SJSA1 (cell line): ENCODE data around the gene NLRP4. TPM values are rescaled to one million over a fixed set of nuclear protein-coding genes. Genes with fewer than 3 reads are reported as not detected.

Experiments
- DNase-seq, 2 experiments: peaks; one replicate each; pipeline ENCODE4 v3.0.0-alpha.2; 2015 to 2020; ENCODE audit warnings: low spot score in 2 of 2, low read depth in 1 of 2
- H3K27ac ChIP-seq: fragments of 250-450 bp; sonication (Bioruptor Pico); 2 replicates; pipeline ENCODE4 v1.5.1; 2020; ENCODE audit warnings: mild to moderate bottlenecking, moderate library complexity
- H3K27me3 ChIP-seq: fragments of 250-450 bp; sonication (Bioruptor Pico); replicated peaks from 2 replicates; pipeline ENCODE4 v1.5.1; 2020; ENCODE audit warnings: mild to moderate bottlenecking, moderate library complexity
- H3K36me3 ChIP-seq: fragments of 250-450 bp; sonication (Bioruptor Pico); 2 replicates; pipeline ENCODE4 v1.5.1; 2020; ENCODE audit warnings: mild to moderate bottlenecking
- H3K4me1 ChIP-seq: fragments of 250-450 bp; sonication (Bioruptor Pico); replicated peaks from 2 replicates; pipeline ENCODE4 v1.6.1; 2021; ENCODE audit warnings: mild to moderate bottlenecking
- H3K4me3 ChIP-seq: fragments of 250-450 bp; sonication (Bioruptor Pico); 2 replicates; pipeline ENCODE4 v1.5.1; 2020; ENCODE audit warnings: mild to moderate bottlenecking
- H3K9me3 ChIP-seq: fragments of 250-450 bp; sonication (Bioruptor Pico); replicated peaks from 2 replicates; pipeline ENCODE4 v1.5.1; 2020; ENCODE audit warnings: mild to moderate bottlenecking
- total RNA-seq: library from RNA; depleted of rRNA; stranded (reverse); fragments of >200 nt; shearing (Covaris generic); gene quantifications from 2 replicates; pipeline ENCODE4 v1.2.3, GENCODE V29; 2014; rRNA removed

NLRP4 gene
- total RNA-seq, result not detected in 2 replicates

GRCh38 chr19:55836340-55836739 lies at the start of gene NLRP4:
Gene NLRP4, plus strand, starts transcription at chr19:55836540. Its CDS starts 15,541 bp downstream, at chr19:55852081.
- H3K9me3 ChIP-seq, result no peaks in the 10 kb centered on the region
- no peaks in the 10 kb centered on the region for H3K27me3 ChIP-seq
- H3K4me1 ChIP-seq, result no peaks in the 10 kb centered on the region
- H3K36me3 ChIP-seq, result no peaks in the 10 kb centered on the region
- H3K27ac ChIP-seq, result no peak within 1 kb of the TSS
- no peak for DNase-seq
- no peak within 1 kb of the TSS for H3K4me3 ChIP-seq

GRCh38 chr19:55795021-55795420 lies 41.3 kb upstream of the NLRP4 start:
- DNase-seq, result no peak
- H3K36me3 ChIP-seq, result no peaks in the 10 kb centered on the region
- H3K4me3 ChIP-seq, result no peak overlapping the region
- no peaks in the 10 kb centered on the region for H3K9me3 ChIP-seq
- no peak overlapping the region for H3K27ac ChIP-seq
- no peaks in the 10 kb centered on the region for H3K4me1 ChIP-seq
- H3K27me3 ChIP-seq, result no peaks in the 10 kb centered on the region

- Histone ChIP-seq H3K4me3 (no peak overlapping the region), H3K4me1 (no peaks in the 10 kb centered on the region), H3K27me3 (no peaks in the 10 kb centered on the region), H3K36me3 (no peaks in the 10 kb centered on the region), H3K27ac (no peak overlapping the region), H3K9me3 (no peaks in the 10 kb centered on the region; the same call in 1 of the 2 replicates)
- DNase-seq, result no peak
Measured at GRCh38 chr19:55801416-55801815, 34.9 kb upstream of the NLRP4 start.

- Histone ChIP-seq H3K36me3 (no peaks in the 10 kb centered on the region), H3K4me1 (no peaks in the 10 kb centered on the region), H3K9me3 (no peaks in the 10 kb centered on the region; the same call in 1 of the 2 replicates), H3K27me3 (no peaks in the 10 kb centered on the region), H3K4me3 (no peak overlapping the region), H3K27ac (no peak overlapping the region)
- no peak for DNase-seq
Measured at GRCh38 chr19:55802281-55802680, 34.1 kb upstream of the NLRP4 start.

- no peak overlapping the region for H3K27ac ChIP-seq
- no peaks in the 10 kb centered on the region for H3K27me3 ChIP-seq
- no peaks in the 10 kb centered on the region for H3K4me1 ChIP-seq
- peak; percentile 15 to 56 for DNase-seq
- no peak overlapping the region for H3K4me3 ChIP-seq
- no peaks in the 10 kb centered on the region; the same call in 1 of the 2 replicates for H3K9me3 ChIP-seq
- no peaks in the 10 kb centered on the region for H3K36me3 ChIP-seq
Measured at GRCh38 chr19:55809381-55810058, 26.8 kb upstream of the NLRP4 start.

- DNase-seq, result no peak
- H3K4me3 ChIP-seq, result no peak overlapping the region
- H3K36me3 ChIP-seq, result no peaks in the 10 kb centered on the region
Measured at GRCh38 chr19:55811340-55811739, 25.0 kb upstream of the NLRP4 start.

GRCh38 chr19:55812449-55812848 lies 23.9 kb upstream of the NLRP4 start:
- no peak for DNase-seq
- H3K27ac ChIP-seq, result no peak overlapping the region
- H3K27me3 ChIP-seq, result no peaks in the 10 kb centered on the region
- no peaks in the 10 kb centered on the region for H3K36me3 ChIP-seq
- H3K9me3 ChIP-seq, result no peaks in the 10 kb centered on the region; the same call in 1 of the 2 replicates
- H3K4me1 ChIP-seq, result no peaks in the 10 kb centered on the region
- no peak overlapping the region for H3K4me3 ChIP-seq

More at GRCh38 chr19:55811340-55811739, 25.0 kb upstream of the NLRP4 start:
- H3K9me3 ChIP-seq, result no peaks in the 10 kb centered on the region; the same call in 1 of the 2 replicates
- H3K27me3 ChIP-seq, result no peaks in the 10 kb centered on the region
- H3K4me1 ChIP-seq, result no peaks in the 10 kb centered on the region
- H3K27ac ChIP-seq, result no peak overlapping the region

GRCh38 chr19:55813906-55814305 lies 22.4 kb upstream of the NLRP4 start:
- H3K4me3 ChIP-seq, result no peak overlapping the region
- DNase-seq, result no peak
- no peaks in the 10 kb centered on the region for H3K27me3 ChIP-seq
- H3K4me1 ChIP-seq, result no peaks in the 10 kb centered on the region
- H3K27ac ChIP-seq, result no peak overlapping the region
- no peaks in the 10 kb centered on the region; the same call in 1 of the 2 replicates for H3K9me3 ChIP-seq
- H3K36me3 ChIP-seq, result no peaks in the 10 kb centered on the region

GRCh38 chr19:55820037-55820436 lies 16.3 kb upstream of the NLRP4 start:
- Histone ChIP-seq H3K36me3 (no peaks in the 10 kb centered on the region), H3K4me1 (no peaks in the 10 kb centered on the region), H3K27me3 (no peaks in the 10 kb centered on the region), H3K4me3 (no peak overlapping the region), H3K9me3 (no peaks in the 10 kb centered on the region; the same call in none of the 2 replicates), H3K27ac (no peak overlapping the region)
- DNase-seq, result no peak

- Histone ChIP-seq H3K27me3 (no peaks in the 10 kb centered on the region), H3K36me3 (no peaks in the 10 kb centered on the region), H3K9me3 (no peaks in the 10 kb centered on the region), H3K4me3 (no peak overlapping the region), H3K27ac (no peak overlapping the region), H3K4me1 (no peaks in the 10 kb centered on the region)
- DNase-seq, result no peak
Measured at GRCh38 chr19:55830656-55831055, 5.7 kb upstream of the NLRP4 start.

- H3K9me3 ChIP-seq, result no peaks in the 10 kb centered on the region
- H3K4me1 ChIP-seq, result no peaks in the 10 kb centered on the region
- H3K4me3 ChIP-seq, result no peak within 1 kb of the TSS
- no peak within 1 kb of the TSS for H3K27ac ChIP-seq
- H3K27me3 ChIP-seq, result no peaks in the 10 kb centered on the region
- DNase-seq, result no peak
- no peaks in the 10 kb centered on the region for H3K36me3 ChIP-seq
Measured at GRCh38 chr19:55831846-55832245, 4.5 kb upstream of the NLRP4 start, which contains the start of gene NLRP11. Gene NLRP11, minus strand, starts transcription at chr19:55831999. Its CDS starts 13,825 bp downstream, at chr19:55818174.

- Histone ChIP-seq H3K27ac (no peak overlapping the region), H3K9me3 (no peaks in the 10 kb centered on the region), H3K4me1 (no peaks in the 10 kb centered on the region), H3K27me3 (no peaks in the 10 kb centered on the region), H3K4me3 (no peak overlapping the region), H3K36me3 (no peaks in the 10 kb centered on the region)
- DNase-seq, result no peak
Measured at GRCh38 chr19:55832676-55833075, 3.7 kb upstream of the NLRP4 start.

- H3K27me3 ChIP-seq, result no peaks in the 10 kb centered on the region
- no peak for DNase-seq
- H3K4me1 ChIP-seq, result no peaks in the 10 kb centered on the region
- no peaks in the 10 kb centered on the region for H3K36me3 ChIP-seq
- H3K27ac ChIP-seq, result no peak overlapping the region
- H3K4me3 ChIP-seq, result no peak overlapping the region
- H3K9me3 ChIP-seq, result no peaks in the 10 kb centered on the region
Measured at GRCh38 chr19:55838251-55838650, 1.9 kb downstream of the NLRP4 start.

- Histone ChIP-seq H3K4me1 (no peaks in the 10 kb centered on the region), H3K4me3 (no peak overlapping the region), H3K9me3 (no peaks in the 10 kb centered on the region), H3K27me3 (no peaks in the 10 kb centered on the region), H3K36me3 (no peaks in the 10 kb centered on the region), H3K27ac (no peak overlapping the region)
- DNase-seq, result no peak
Measured at GRCh38 chr19:55838906-55839305, 2.6 kb downstream of the NLRP4 start.
